Liver (tissue), 9 donors: ENCODE data around the gene EXOSC2. TPM values are rescaled to one million over a fixed set of nuclear protein-coding genes. Genes with fewer than 3 reads are reported as not detected.
A peak's percentile ranks its signal among the peaks of the same experiment; 100 is the strongest.

Source experiments
- DNase-seq: peaks from one replicate; pipeline ENCODE4 v3.0.0-alpha.2; 2017; ENCODE audit warnings: low spot score
- H3K27ac ChIP-seq, 2 donors: one replicate each; pipeline ENCODE4 v1.7.0; 2013; ENCODE audit warnings: inconsistent platforms in 2 of 2, low read length in 2 of 2, control low read depth in 1 of 2, low read depth in 1 of 2, mild to moderate bottlenecking in 1 of 2
- H3K27me3 ChIP-seq, 4 donors: one replicate each; pipeline versions ENCODE4 v1.6.1 to v1.7.0; 2013; ENCODE audit warnings: low read length in 3 of 4, inconsistent platforms in 1 of 4, mild to moderate bottlenecking in 1 of 4, moderate library complexity in 1 of 4; ENCODE audit not compliant: control insufficient read depth in 4 of 4, insufficient read depth in 4 of 4
- H3K36me3 ChIP-seq, 4 donors: one replicate each; pipeline versions ENCODE4 v1.6.1 to v1.7.0; 2013; ENCODE audit warnings: low read length in 3 of 4, mild to moderate bottlenecking in 3 of 4, low read depth in 1 of 4, moderate library complexity in 1 of 4; ENCODE audit not compliant: control insufficient read depth in 4 of 4, insufficient read depth in 3 of 4
- H3K4me1 ChIP-seq, 4 donors: one replicate each; pipeline versions ENCODE4 v1.6.1 to v1.7.0; 2013; ENCODE audit warnings: low read length in 3 of 4, mild to moderate bottlenecking in 3 of 4, moderate library complexity in 1 of 4; ENCODE audit not compliant: control insufficient read depth in 4 of 4, insufficient read depth in 4 of 4
- H3K4me3 ChIP-seq, 3 donors: one replicate each; pipeline versions ENCODE4 v1.6.1 to v1.7.0; 2013; ENCODE audit warnings: low read length in 3 of 3, control low read depth in 1 of 3, low read depth in 1 of 3, mild to moderate bottlenecking in 1 of 3
- H3K9ac ChIP-seq, 2 donors: one replicate each; pipeline ENCODE4 v1.7.0; 2013; ENCODE audit warnings: low read length in 2 of 2, mild to moderate bottlenecking in 2 of 2, moderate library complexity in 2 of 2, control low read depth in 1 of 2, low read depth in 1 of 2
- H3K9me3 ChIP-seq, 4 donors: one replicate each; pipeline versions ENCODE4 v1.6.1 to v1.7.0; 2013; ENCODE audit warnings: low read length in 3 of 4; ENCODE audit not compliant: control insufficient read depth in 4 of 4
- ATF3 ChIP-seq: IDR thresholded peaks from 2 replicates; pipeline ENCODE4 v1.6.1; 2016; ENCODE audit warnings: antibody characterized with exemption
- EGR1 ChIP-seq, 2 donors: IDR thresholded peaks; 2 replicates each; pipeline ENCODE4 v1.6.1; 2016 to 2018; ENCODE audit warnings: antibody characterized with exemption in 2 of 2, low read depth in 2 of 2
- FOXA1 ChIP-seq: IDR thresholded peaks from 2 replicates; pipeline ENCODE4 v1.6.1; 2016; ENCODE audit warnings: antibody characterized with exemption
- FOXA2 ChIP-seq: IDR thresholded peaks from 2 replicates; pipeline ENCODE4 v1.6.1; 2016; ENCODE audit warnings: antibody characterized with exemption
- GABPA ChIP-seq, 2 donors: IDR thresholded peaks in 1 of 2; conservative IDR thresholded peaks in 1 of 2; 2 replicates each; pipeline ENCODE4 v1.6.1; 2016; ENCODE audit warnings: antibody characterized with exemption in 2 of 2, mild to moderate bottlenecking in 1 of 2, moderate library complexity in 1 of 2
- HNF4A ChIP-seq, 2 donors: conservative IDR thresholded peaks; 2 replicates each; pipeline ENCODE4 v1.6.1; 2016; ENCODE audit warnings: antibody characterized with exemption in 2 of 2, mild to moderate bottlenecking in 2 of 2
- HNF4G ChIP-seq: IDR thresholded peaks from 2 replicates; pipeline ENCODE4 v1.6.1; 2016; ENCODE audit warnings: antibody characterized with exemption
- JUND ChIP-seq, 2 donors: IDR thresholded peaks; 2 replicates each; pipeline ENCODE4 v1.6.1; 2016; ENCODE audit warnings: antibody characterized with exemption in 2 of 2
- NR2F2 ChIP-seq: IDR thresholded peaks from 2 replicates; pipeline ENCODE4 v1.6.1; 2016; ENCODE audit warnings: antibody characterized with exemption
- RAD21 ChIP-seq, 2 donors: IDR thresholded peaks; 2 replicates each; pipeline ENCODE4 v1.6.1; 2016; ENCODE audit warnings: antibody characterized with exemption in 2 of 2, mild to moderate bottlenecking in 2 of 2
- RXRA ChIP-seq, 2 donors: IDR thresholded peaks; 2 replicates each; pipeline ENCODE4 v1.6.1; 2017 to 2018; ENCODE audit warnings: antibody characterized with exemption in 2 of 2, mild to moderate bottlenecking in 1 of 2
- SP1 ChIP-seq: IDR thresholded peaks from 2 replicates; pipeline ENCODE4 v1.6.1; 2018; ENCODE audit warnings: antibody characterized with exemption, mild to moderate bottlenecking
- TAF1 ChIP-seq: conservative IDR thresholded peaks from 2 replicates; pipeline ENCODE4 v1.6.1; 2016; ENCODE audit warnings: antibody characterized with exemption, mild to moderate bottlenecking
- YY1 ChIP-seq: IDR thresholded peaks from 2 replicates; pipeline ENCODE4 v1.6.1; 2016; ENCODE audit warnings: antibody characterized with exemption, mild to moderate bottlenecking
- WGBS: extraction: QIAGEN DNeasy Blood & Tissue Kit; methylation state at CpG from one replicate; pipeline ENCODE4 v1.1.7; 2013; 5-methylcytosine and 5-hydroxymethylcytosine counted together
- polyA plus RNA-seq, 2 donors: library from polyadenylated mRNA; stranded (reverse) in 1 of 2; unstranded in 1 of 2; fragments of 200-250 nt in 1 of 2; fragments of >200 nt in 1 of 2; fragmentation: Nextera tagmentation in 1 of 2; extraction: Ambion mirVana in 1 of 2; gene quantifications; one replicate each; pipeline versions ENCODE4 v1.2.1 to v1.2.3, GENCODE V29; 2013 to 2015
- total RNA-seq, 2 donors: library from RNA; depleted of rRNA; stranded (reverse); fragments of >200 nt; gene quantifications; one replicate each; pipeline ENCODE4 v1.2.3, GENCODE V29; 2014
- TF ChIP-seq, protein P1 (sequence below): fragments of 150-350 bp; IDR thresholded peaks from 2 replicates; pipeline ENCODE4 v1.5.1; 2017; ENCODE audit warnings: improper control_type of control experiment, low read depth, low read length; ENCODE audit not compliant: missing input control
- TF ChIP-seq, protein P2 (sequence below): IDR thresholded peaks from 2 replicates; pipeline ENCODE4 v1.6.1; 2016; ENCODE audit warnings: antibody characterized with exemption
- TF ChIP-seq, protein P3 (sequence below): IDR thresholded peaks from 2 replicates; pipeline ENCODE4 v1.6.1; 2016; ENCODE audit warnings: antibody characterized with exemption
- TF ChIP-seq, protein P4 (sequence below): IDR thresholded peaks from 2 replicates; pipeline ENCODE4 v1.6.1; 2016; ENCODE audit warnings: antibody characterized with exemption, mild to moderate bottlenecking
- donor health status: healthy.
- donor health status: healthy.
- donor health status: healthy.
- donor health status: healthy.
- donor health status: healthy.

EXOSC2 gene
- total and polyA plus RNA-seq, 4 donors: 7.6 to 21.2 (median 13.1) TPM

GRCh38 chr9:130713286-130713960 lies 19.8 kb downstream of the EXOSC2 start:
- DNase-seq: peak; percentile 41
- H3K9ac ChIP-seq: peak overlapping the region; percentile 78 to 92
- H3K4me1 ChIP-seq: peaks cover 4 to 35% (median 24%) of the 10 kb centered on the region in 4 donors
- no peaks in the 10 kb centered on the region for H3K36me3 ChIP-seq
- no peaks in the 10 kb centered on the region for H3K27me3 ChIP-seq
- peak overlapping the region; percentile 97 to 99 for H3K27ac ChIP-seq
- TF ChIP-seq TAF1: no peak
- peak in 1 of 2 donors; percentile 15 for TF ChIP-seq HNF4A (conservative IDR thresholded peaks at IDR 0.05)
- TF ChIP-seq, protein P1, sequence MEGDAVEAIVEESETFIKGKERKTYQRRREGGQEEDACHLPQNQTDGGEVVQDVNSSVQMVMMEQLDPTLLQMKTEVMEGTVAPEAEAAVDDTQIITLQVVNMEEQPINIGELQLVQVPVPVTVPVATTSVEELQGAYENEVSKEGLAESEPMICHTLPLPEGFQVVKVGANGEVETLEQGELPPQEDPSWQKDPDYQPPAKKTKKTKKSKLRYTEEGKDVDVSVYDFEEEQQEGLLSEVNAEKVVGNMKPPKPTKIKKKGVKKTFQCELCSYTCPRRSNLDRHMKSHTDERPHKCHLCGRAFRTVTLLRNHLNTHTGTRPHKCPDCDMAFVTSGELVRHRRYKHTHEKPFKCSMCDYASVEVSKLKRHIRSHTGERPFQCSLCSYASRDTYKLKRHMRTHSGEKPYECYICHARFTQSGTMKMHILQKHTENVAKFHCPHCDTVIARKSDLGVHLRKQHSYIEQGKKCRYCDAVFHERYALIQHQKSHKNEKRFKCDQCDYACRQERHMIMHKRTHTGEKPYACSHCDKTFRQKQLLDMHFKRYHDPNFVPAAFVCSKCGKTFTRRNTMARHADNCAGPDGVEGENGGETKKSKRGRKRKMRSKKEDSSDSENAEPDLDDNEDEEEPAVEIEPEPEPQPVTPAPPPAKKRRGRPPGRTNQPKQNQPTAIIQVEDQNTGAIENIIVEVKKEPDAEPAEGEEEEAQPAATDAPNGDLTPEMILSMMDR: no peak
- TF ChIP-seq RXRA (IDR thresholded peaks at IDR 0.05): peak; percentile 23 to 28
- TF ChIP-seq RAD21 (IDR thresholded peaks at IDR 0.05): peak; percentile 33 to 41
- peak; percentile 13 for TF ChIP-seq HNF4G
- TF ChIP-seq NR2F2: peak; percentile 70
- peak overlapping the region; percentile 81 to 98 (median 82) for H3K4me3 ChIP-seq
- no peaks in the 10 kb centered on the region for H3K9me3 ChIP-seq
- WGBS: under 1% methylated on average over 37 of the region's 37 CpGs

GRCh38 chr9:130714586-130715110 lies 21.1 kb downstream of the EXOSC2 start:
- H3K27ac ChIP-seq: peak overlapping the region; percentile 21 to 37
- WGBS: 44% methylated on average over 7 of the region's 7 CpGs

More at GRCh38 chr9:130714586-130715110, 21.1 kb downstream of the EXOSC2 start:
- H3K4me3 ChIP-seq: peak overlapping the region; percentile 42 to 98 (median 81)
- H3K4me1 ChIP-seq: peaks cover 4 to 35% (median 24%) of the 10 kb centered on the region in 4 donors
- DNase-seq: no peak
- TF ChIP-seq RXRA (IDR thresholded peaks at IDR 0.05) (no peak), HNF4A (conservative IDR thresholded peaks at IDR 0.05) (no peak), RAD21 (IDR thresholded peaks at IDR 0.05) (no peak), EGR1 (IDR thresholded peaks at IDR 0.05; ENCODE audit: low read depth in 2 of 2) (no peak), NR2F2 (no peak), SP1 (no peak), GABPA (IDR thresholded peaks at IDR 0.05 in 1 of 2, conservative IDR thresholded peaks at IDR 0.05 in 1 of 2) (no peak), JUND (IDR thresholded peaks at IDR 0.05) (no peak), ATF3 (no peak), FOXA2 (no peak), TAF1 (no peak), FOXA1 (no peak), YY1 (no peak), HNF4G (no peak)
- TF ChIP-seq, protein P2, sequence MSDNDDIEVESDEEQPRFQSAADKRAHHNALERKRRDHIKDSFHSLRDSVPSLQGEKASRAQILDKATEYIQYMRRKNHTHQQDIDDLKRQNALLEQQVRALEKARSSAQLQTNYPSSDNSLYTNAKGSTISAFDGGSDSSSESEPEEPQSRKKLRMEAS: no peak
- TF ChIP-seq, protein P3, sequence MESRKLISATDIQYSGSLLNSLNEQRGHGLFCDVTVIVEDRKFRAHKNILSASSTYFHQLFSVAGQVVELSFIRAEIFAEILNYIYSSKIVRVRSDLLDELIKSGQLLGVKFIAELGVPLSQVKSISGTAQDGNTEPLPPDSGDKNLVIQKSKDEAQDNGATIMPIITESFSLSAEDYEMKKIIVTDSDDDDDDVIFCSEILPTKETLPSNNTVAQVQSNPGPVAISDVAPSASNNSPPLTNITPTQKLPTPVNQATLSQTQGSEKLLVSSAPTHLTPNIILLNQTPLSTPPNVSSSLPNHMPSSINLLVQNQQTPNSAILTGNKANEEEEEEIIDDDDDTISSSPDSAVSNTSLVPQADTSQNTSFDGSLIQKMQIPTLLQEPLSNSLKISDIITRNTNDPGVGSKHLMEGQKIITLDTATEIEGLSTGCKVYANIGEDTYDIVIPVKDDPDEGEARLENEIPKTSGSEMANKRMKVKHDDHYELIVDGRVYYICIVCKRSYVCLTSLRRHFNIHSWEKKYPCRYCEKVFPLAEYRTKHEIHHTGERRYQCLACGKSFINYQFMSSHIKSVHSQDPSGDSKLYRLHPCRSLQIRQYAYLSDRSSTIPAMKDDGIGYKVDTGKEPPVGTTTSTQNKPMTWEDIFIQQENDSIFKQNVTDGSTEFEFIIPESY: no peak
- TF ChIP-seq, protein P1: no peak
- TF ChIP-seq, protein P4, sequence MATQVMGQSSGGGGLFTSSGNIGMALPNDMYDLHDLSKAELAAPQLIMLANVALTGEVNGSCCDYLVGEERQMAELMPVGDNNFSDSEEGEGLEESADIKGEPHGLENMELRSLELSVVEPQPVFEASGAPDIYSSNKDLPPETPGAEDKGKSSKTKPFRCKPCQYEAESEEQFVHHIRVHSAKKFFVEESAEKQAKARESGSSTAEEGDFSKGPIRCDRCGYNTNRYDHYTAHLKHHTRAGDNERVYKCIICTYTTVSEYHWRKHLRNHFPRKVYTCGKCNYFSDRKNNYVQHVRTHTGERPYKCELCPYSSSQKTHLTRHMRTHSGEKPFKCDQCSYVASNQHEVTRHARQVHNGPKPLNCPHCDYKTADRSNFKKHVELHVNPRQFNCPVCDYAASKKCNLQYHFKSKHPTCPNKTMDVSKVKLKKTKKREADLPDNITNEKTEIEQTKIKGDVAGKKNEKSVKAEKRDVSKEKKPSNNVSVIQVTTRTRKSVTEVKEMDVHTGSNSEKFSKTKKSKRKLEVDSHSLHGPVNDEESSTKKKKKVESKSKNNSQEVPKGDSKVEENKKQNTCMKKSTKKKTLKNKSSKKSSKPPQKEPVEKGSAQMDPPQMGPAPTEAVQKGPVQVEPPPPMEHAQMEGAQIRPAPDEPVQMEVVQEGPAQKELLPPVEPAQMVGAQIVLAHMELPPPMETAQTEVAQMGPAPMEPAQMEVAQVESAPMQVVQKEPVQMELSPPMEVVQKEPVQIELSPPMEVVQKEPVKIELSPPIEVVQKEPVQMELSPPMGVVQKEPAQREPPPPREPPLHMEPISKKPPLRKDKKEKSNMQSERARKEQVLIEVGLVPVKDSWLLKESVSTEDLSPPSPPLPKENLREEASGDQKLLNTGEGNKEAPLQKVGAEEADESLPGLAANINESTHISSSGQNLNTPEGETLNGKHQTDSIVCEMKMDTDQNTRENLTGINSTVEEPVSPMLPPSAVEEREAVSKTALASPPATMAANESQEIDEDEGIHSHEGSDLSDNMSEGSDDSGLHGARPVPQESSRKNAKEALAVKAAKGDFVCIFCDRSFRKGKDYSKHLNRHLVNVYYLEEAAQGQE: no peak
- H3K36me3 ChIP-seq: no peaks in the 10 kb centered on the region
- peak overlapping the region; percentile 0 to 52 for H3K9ac ChIP-seq
- no peaks in the 10 kb centered on the region for H3K9me3 ChIP-seq
- H3K27me3 ChIP-seq: no peaks in the 10 kb centered on the region
